Astrocyte (in vitro differentiated cells and primary cell): Measurements from ENCODE around the gene OR2A12. TPM values are rescaled to one million over a fixed set of nuclear protein-coding genes. Genes with fewer than 3 reads are reported as not detected.

Experiments used
- DNase-seq: peaks from one replicate; pipeline ENCODE4 v3.0.0-alpha.2; 2010; ENCODE audit warnings: low read depth
- FAIRE-seq: peaks from 2 replicates; lab custom pipeline; 2011; peaks lifted over from hg19 to GRCh38; lab: Jason Lieb, UNC
- H2AFZ ChIP-seq: 2 replicates; pipeline ENCODE4 v1.6.0; 2012; ENCODE audit warnings: low read depth, low read length, inconsistent platforms
- H3K27ac ChIP-seq: 2 replicates; pipeline ENCODE4 v1.5.1; 2011; ENCODE audit warnings: low read depth, low read length, inconsistent platforms
- H3K27me3 ChIP-seq: 2 replicates; pipeline ENCODE4 v1.6.0; 2011; ENCODE audit warnings: low read length, inconsistent platforms; ENCODE audit not compliant: insufficient read depth
- H3K36me3 ChIP-seq: 2 replicates; pipeline ENCODE4 v1.5.1; 2011; ENCODE audit warnings: low read length, inconsistent platforms; ENCODE audit not compliant: insufficient read depth
- H3K4me1 ChIP-seq: 2 replicates; pipeline ENCODE4 v1.5.1; 2011; ENCODE audit warnings: low read length, inconsistent platforms; ENCODE audit not compliant: insufficient read depth
- H3K4me2 ChIP-seq: 2 replicates; pipeline ENCODE4 v1.6.0; 2012; ENCODE audit warnings: low read length, inconsistent platforms
- H3K4me3 ChIP-seq: 2 replicates; pipeline ENCODE4 v1.5.1; 2011; ENCODE audit warnings: low read depth, mild to moderate bottlenecking, low read length, inconsistent platforms; ENCODE audit not compliant: insufficient read depth
- H3K79me2 ChIP-seq: 2 replicates; pipeline ENCODE4 v1.6.0; 2012; ENCODE audit warnings: mild to moderate bottlenecking, low read length, inconsistent platforms; ENCODE audit not compliant: insufficient read depth
- H3K9ac ChIP-seq: 2 replicates; pipeline ENCODE4 v1.6.0; 2012; ENCODE audit warnings: mild to moderate bottlenecking, low read length, inconsistent platforms
- H3K9me3 ChIP-seq: 2 replicates; pipeline ENCODE4 v1.5.1; 2012; ENCODE audit warnings: low read depth, mild to moderate bottlenecking, low read length, inconsistent platforms; ENCODE audit not compliant: insufficient read depth
- H4K20me1 ChIP-seq: 2 replicates; pipeline ENCODE4 v1.6.0; 2012; ENCODE audit warnings: low read length, inconsistent platforms; ENCODE audit not compliant: insufficient read depth
- H3K27ac Mint-ChIP-seq: one replicate; pipeline ENCODE4 v1.8.0; 2021; ENCODE audit warnings: mild to moderate bottlenecking, mixed read lengths; ENCODE audit not compliant: unreplicated experiment
- H3K27me3 Mint-ChIP-seq: one replicate; pipeline ENCODE4 v1.8.0; 2021; ENCODE audit warnings: low read depth, mixed read lengths; ENCODE audit not compliant: unreplicated experiment
- H3K36me3 Mint-ChIP-seq: one replicate; pipeline ENCODE4 v1.8.0; 2021; ENCODE audit warnings: low read depth, mixed read lengths; ENCODE audit not compliant: unreplicated experiment
- H3K4me1 Mint-ChIP-seq: one replicate; pipeline ENCODE4 v1.8.0; 2021; ENCODE audit warnings: low read depth, mixed read lengths; ENCODE audit not compliant: unreplicated experiment
- H3K4me3 Mint-ChIP-seq: one replicate; pipeline ENCODE4 v1.8.0; 2021; ENCODE audit warnings: mild to moderate bottlenecking, moderate library complexity, mixed read lengths; ENCODE audit not compliant: unreplicated experiment
- H3K9me3 Mint-ChIP-seq: one replicate; pipeline ENCODE4 v1.8.0; 2021; ENCODE audit warnings: mild to moderate bottlenecking, mixed read lengths; ENCODE audit not compliant: unreplicated experiment
- EZH2 ChIP-seq: IDR thresholded peaks from 2 replicates; pipeline ENCODE4 v1.6.1; 2012; ENCODE audit warnings: mild to moderate bottlenecking, low read length, inconsistent platforms; ENCODE audit not compliant: insufficient read depth
- total RNA-seq: library from RNA; stranded (reverse); gene quantifications from 2 replicates; pipeline ENCODE4 v1.2.1, GENCODE V29; 2021
- TF ChIP-seq, protein P1 (sequence below): IDR thresholded peaks from 2 replicates; pipeline ENCODE4 v1.5.1; 2011; ENCODE audit warnings: low read depth, mild to moderate bottlenecking, inconsistent platforms, low read length, moderate library complexity; ENCODE audit not compliant: insufficient read depth

The OR2A12 gene
- total RNA-seq, 1 donor from 2014 or later, result not detected

DNA sequence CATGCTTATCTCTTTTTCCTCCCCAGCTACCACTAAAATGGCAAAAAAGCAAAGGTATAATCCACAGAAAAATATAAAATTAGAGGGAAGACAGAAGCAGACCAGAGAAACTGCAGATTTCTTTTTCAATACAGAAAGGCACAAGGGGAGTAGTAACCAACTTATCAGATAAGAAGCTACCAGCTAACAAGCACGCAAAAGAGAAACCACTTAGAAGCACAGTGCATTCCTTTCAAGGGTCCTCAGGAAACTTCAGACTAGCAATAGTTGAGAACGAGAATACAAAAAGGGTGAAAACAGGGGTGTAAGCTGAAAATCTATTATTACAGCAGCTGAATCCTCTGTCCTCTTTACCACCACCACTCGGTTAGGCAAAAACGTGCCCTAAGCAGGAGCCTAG, 47.2 kb upstream of the OR2A12 start:
- H3K27me3 Mint-ChIP-seq, result peaks cover 7% of the 10 kb centered on the region
- Histone ChIP-seq H3K4me1 (no peaks in the 10 kb centered on the region), H3K27ac (no peak overlapping the region), H2AFZ (no peak overlapping the region), H3K9ac (no peak overlapping the region), H4K20me1 (no peaks in the 10 kb centered on the region), H3K27me3 (no peaks in the 10 kb centered on the region), H3K4me2 (no peak overlapping the region), H3K79me2 (no peaks in the 10 kb centered on the region), H3K36me3 (no peaks in the 10 kb centered on the region), H3K4me3 (no peak overlapping the region), H3K9me3 (no peaks in the 10 kb centered on the region)
- no peaks in the 10 kb centered on the region for H3K36me3 Mint-ChIP-seq
- H3K27ac Mint-ChIP-seq, result no peak overlapping the region
- no peak for FAIRE-seq
- H3K9me3 Mint-ChIP-seq, result no peaks in the 10 kb centered on the region
- TF ChIP-seq, protein P1, sequence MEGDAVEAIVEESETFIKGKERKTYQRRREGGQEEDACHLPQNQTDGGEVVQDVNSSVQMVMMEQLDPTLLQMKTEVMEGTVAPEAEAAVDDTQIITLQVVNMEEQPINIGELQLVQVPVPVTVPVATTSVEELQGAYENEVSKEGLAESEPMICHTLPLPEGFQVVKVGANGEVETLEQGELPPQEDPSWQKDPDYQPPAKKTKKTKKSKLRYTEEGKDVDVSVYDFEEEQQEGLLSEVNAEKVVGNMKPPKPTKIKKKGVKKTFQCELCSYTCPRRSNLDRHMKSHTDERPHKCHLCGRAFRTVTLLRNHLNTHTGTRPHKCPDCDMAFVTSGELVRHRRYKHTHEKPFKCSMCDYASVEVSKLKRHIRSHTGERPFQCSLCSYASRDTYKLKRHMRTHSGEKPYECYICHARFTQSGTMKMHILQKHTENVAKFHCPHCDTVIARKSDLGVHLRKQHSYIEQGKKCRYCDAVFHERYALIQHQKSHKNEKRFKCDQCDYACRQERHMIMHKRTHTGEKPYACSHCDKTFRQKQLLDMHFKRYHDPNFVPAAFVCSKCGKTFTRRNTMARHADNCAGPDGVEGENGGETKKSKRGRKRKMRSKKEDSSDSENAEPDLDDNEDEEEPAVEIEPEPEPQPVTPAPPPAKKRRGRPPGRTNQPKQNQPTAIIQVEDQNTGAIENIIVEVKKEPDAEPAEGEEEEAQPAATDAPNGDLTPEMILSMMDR, result no peak
- TF ChIP-seq EZH2, result no peak
- peaks cover 4% of the 10 kb centered on the region for H3K4me1 Mint-ChIP-seq
- H3K4me3 Mint-ChIP-seq, result no peak overlapping the region
- DNase-seq, result no peak

DNA sequence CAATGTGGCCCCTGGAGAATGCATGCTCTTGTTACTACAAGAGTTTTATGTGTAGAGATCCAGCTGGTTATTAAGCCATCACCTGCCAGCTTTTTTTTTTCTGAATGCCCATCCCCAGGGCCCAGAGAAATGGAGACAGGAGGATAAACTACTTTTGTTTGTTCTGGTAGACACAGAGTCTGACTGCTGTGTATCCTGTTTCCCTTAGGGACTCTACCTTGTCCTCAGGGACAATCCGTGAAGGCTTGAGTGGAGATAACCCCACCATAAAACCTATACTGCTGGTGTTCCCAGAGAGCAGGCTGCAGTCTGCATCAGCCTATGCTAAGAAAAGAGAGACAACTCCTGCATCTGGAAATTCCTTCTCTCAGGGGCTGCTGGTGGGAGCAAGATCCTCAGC, 37.4 kb upstream of the OR2A12 start, which contains the start of gene OR2A5:
Gene OR2A5 (plus strand): TSS at position 301 of the 400 bp plus-strand sequence. CDS start 1,454 bp downstream, outside the sequence.
- TF ChIP-seq, protein P1, result no peak
- no peak for TF ChIP-seq EZH2
- Histone ChIP-seq H3K36me3 (no peaks in the 10 kb centered on the region), H3K4me2 (no peak within 1 kb of the TSS), H3K4me3 (no peak within 1 kb of the TSS), H3K9ac (no peak within 1 kb of the TSS), H3K79me2 (no peaks in the 10 kb centered on the region), H3K27me3 (no peaks in the 10 kb centered on the region), H3K9me3 (no peaks in the 10 kb centered on the region), H3K27ac (no peak within 1 kb of the TSS), H4K20me1 (no peaks in the 10 kb centered on the region), H3K4me1 (no peaks in the 10 kb centered on the region), H2AFZ (no peak within 1 kb of the TSS)
- Mint-ChIP-seq H3K27ac (no peak within 1 kb of the TSS), H3K9me3 (no peaks in the 10 kb centered on the region), H3K36me3 (no peaks in the 10 kb centered on the region), H3K4me3 (no peak within 1 kb of the TSS), H3K27me3 (peaks cover 2% of the 10 kb centered on the region), H3K4me1 (no peaks in the 10 kb centered on the region)
- FAIRE-seq (no peak), DNase-seq (no peak)

DNA sequence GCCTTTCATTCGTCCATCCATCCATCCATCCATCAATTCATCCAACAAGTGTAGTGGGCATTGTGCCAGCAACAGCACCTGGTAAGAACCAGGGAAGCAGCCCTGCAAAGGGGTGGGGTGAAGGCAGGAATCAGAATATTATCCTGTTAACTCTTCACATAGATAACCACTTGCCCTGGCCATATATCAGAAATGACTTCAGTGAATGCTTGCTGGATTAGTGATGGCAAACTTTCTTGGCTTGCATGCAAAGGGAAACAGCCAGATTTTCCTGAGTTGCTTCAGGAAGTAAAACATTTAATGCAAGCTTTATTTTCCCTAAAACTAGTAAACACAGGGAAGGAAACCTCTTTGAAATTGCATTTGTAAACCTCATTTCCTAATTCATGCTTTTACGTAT, 36.6 kb upstream of the OR2A12 start:
- H3K27ac ChIP-seq, result no peak overlapping the region
- no peaks in the 10 kb centered on the region for H3K79me2 ChIP-seq
- H3K9me3 ChIP-seq, result no peaks in the 10 kb centered on the region

More for the DNA sequence above, 36.6 kb upstream of the OR2A12 start:
- H3K9ac ChIP-seq, result no peak overlapping the region
- Mint-ChIP-seq H3K4me3 (no peak overlapping the region), H3K27ac (no peak overlapping the region), H3K4me1 (no peaks in the 10 kb centered on the region), H3K9me3 (no peaks in the 10 kb centered on the region), H3K36me3 (no peaks in the 10 kb centered on the region), H3K27me3 (peaks cover 2% of the 10 kb centered on the region)
- H4K20me1 ChIP-seq, result no peaks in the 10 kb centered on the region
- no peak overlapping the region for H3K4me2 ChIP-seq
- no peak for TF ChIP-seq EZH2
- TF ChIP-seq, protein P1, result no peak
- H3K27me3 ChIP-seq, result no peaks in the 10 kb centered on the region
- DNase-seq (no peak), FAIRE-seq (no peak)
- H3K36me3 ChIP-seq, result no peaks in the 10 kb centered on the region
- no peak overlapping the region for H2AFZ ChIP-seq
- H3K4me3 ChIP-seq, result no peak overlapping the region
- no peaks in the 10 kb centered on the region for H3K4me1 ChIP-seq
